ENCODE measurements around the gene LRRC8B. TPM values are rescaled to one million over a fixed set of nuclear protein-coding genes. Genes with fewer than 3 reads are reported as not detected.
"Not testable (repeated sequence)": the region's sequence is repeated elsewhere in the genome, so short reads cannot be mapped to it uniquely, and the experiment has no call there.

LRRC8B gene
- total RNA-seq, 5 donors from 2014 or later (not counting 1 experiment from before 2014, with no cell fraction given), result 13.3 to 17.6 (median 14.9) TPM

- POLR2A ChIA-PET, result no interaction called here
Measured at GRCh38 chr1:89587729-89588161, 63.1 kb downstream of the LRRC8B start.

GRCh38 chr1:89588480-89588879 lies 63.9 kb downstream of the LRRC8B start:
- no CpG with 5 or more reads among the region's 1 CpG for WGBS (ENCODE audit: insufficient coverage)
- H3K36me3 Mint-ChIP-seq, result peaks cover 43% of the 10 kb centered on the region

More at GRCh38 chr1:89587729-89588161, 63.1 kb downstream of the LRRC8B start:
- Mint-ChIP-seq H3K4me1 (peaks cover 44 to 54% (median 51%) of the 10 kb centered on the region in 3 donors), H3K27ac (no peak overlapping the region), H3K4me3 (no peak overlapping the region), H3K27me3 (no peaks in the 10 kb centered on the region), H3K9me3 (no peaks in the 10 kb centered on the region), H3K36me3 (peaks cover 45% of the 10 kb centered on the region)
- H3K36me3 ChIP-seq (ENCODE audit: control insufficient read depth in 2 of 2, extremely low read depth in 1 of 2, insufficient read depth in 1 of 2, low read length in 1 of 2), result peaks cover 0 to 18% of the 10 kb centered on the region in 2 donors
- ATAC-seq (replicated peaks in 1 of 4) (no peak), DNase-seq (no peak)
- no peaks in the 10 kb centered on the region for H3K9me3 ChIP-seq
- no peak overlapping the region for H3K4me3 ChIP-seq (ENCODE audit: control insufficient read depth in 1 of 2, extremely low read depth in 1 of 2, low read length in 1 of 2)
- H3K4me1 ChIP-seq (ENCODE audit: control insufficient read depth in 1 of 2, extremely low read depth in 1 of 2, insufficient read depth in 2 of 2, low read length in 2 of 2), result peaks cover 0 to 2% of the 10 kb centered on the region in 2 experiments
- no peaks in the 10 kb centered on the region for H3K27me3 ChIP-seq (replicated peaks in 1 of 2; ENCODE audit: control insufficient read depth in 2 of 2, extremely low read depth in 1 of 2, insufficient read depth in 2 of 2, low read length in 1 of 2)
- 95% methylated on average over 2 of the region's 4 CpGs for WGBS (ENCODE audit: insufficient coverage)
- CTCF ChIA-PET, result no interaction called here
- H3K27ac ChIP-seq (ENCODE audit: low read length), result no peak overlapping the region

GRCh38 chr1:89589515-89589914 lies 64.9 kb downstream of the LRRC8B start:
- H3K27me3 ChIP-seq (replicated peaks in 1 of 2; ENCODE audit: control insufficient read depth in 2 of 2, extremely low read depth in 1 of 2, insufficient read depth in 2 of 2, low read length in 1 of 2), result no peaks in the 10 kb centered on the region
- Mint-ChIP-seq H3K36me3 (peaks cover 37% of the 10 kb centered on the region), H3K27ac (peak overlapping the region; percentile 36 to 67), H3K9me3 (no peaks in the 10 kb centered on the region), H3K4me3 (no peak overlapping the region), H3K4me1 (peaks cover 59 to 69% (median 66%) of the 10 kb centered on the region in 3 donors), H3K27me3 (no peaks in the 10 kb centered on the region)
- ChIA-PET CTCF (interaction anchor here (0.6 to 1.1 kb wide), 7 partner anchors 10 to 605 kb away, joined by 3 to 4 read pairs (median 3); no protein-coding TSS in a partner anchor), POLR2A (interaction anchor here (0.7 to 1.1 kb wide), 2 partner anchors 22 to 64 kb away, joined by 5 to 10 read pairs; no protein-coding TSS in a partner anchor)
- WGBS (ENCODE audit: insufficient coverage), result no CpG with 5 or more reads among the region's 1 CpG
- no peaks in the 10 kb centered on the region for H3K9me3 ChIP-seq
- H3K36me3 ChIP-seq (ENCODE audit: control insufficient read depth in 2 of 2, extremely low read depth in 1 of 2, insufficient read depth in 1 of 2, low read length in 1 of 2), result peaks cover 0 to 7% of the 10 kb centered on the region in 2 donors
- no peak overlapping the region for H3K4me3 ChIP-seq (ENCODE audit: control insufficient read depth in 1 of 2, extremely low read depth in 1 of 2, low read length in 1 of 2)
- no peak overlapping the region for H3K27ac ChIP-seq (ENCODE audit: low read length)
- DNase-seq, result no peak
- no peak for ATAC-seq (replicated peaks in 1 of 4)
- peaks cover 0 to 2% of the 10 kb centered on the region in 2 experiments for H3K4me1 ChIP-seq (ENCODE audit: control insufficient read depth in 1 of 2, extremely low read depth in 1 of 2, insufficient read depth in 2 of 2, low read length in 2 of 2)

More at GRCh38 chr1:89588480-89588879, 63.9 kb downstream of the LRRC8B start:
- H3K27ac ChIP-seq (ENCODE audit: low read length), result no peak overlapping the region
- Mint-ChIP-seq H3K27ac (peak overlapping the region; percentile 9 to 26), H3K4me1 (peaks cover 50 to 61% (median 58%) of the 10 kb centered on the region in 3 donors), H3K27me3 (no peaks in the 10 kb centered on the region), H3K9me3 (no peaks in the 10 kb centered on the region), H3K4me3 (no peak overlapping the region)
- POLR2A ChIA-PET, result no interaction called here
- no peaks in the 10 kb centered on the region for H3K27me3 ChIP-seq (replicated peaks in 1 of 2; ENCODE audit: control insufficient read depth in 2 of 2, extremely low read depth in 1 of 2, insufficient read depth in 2 of 2, low read length in 1 of 2)
- CTCF ChIA-PET, result no interaction called here
- H3K4me3 ChIP-seq (ENCODE audit: control insufficient read depth in 1 of 2, extremely low read depth in 1 of 2, low read length in 1 of 2), result no peak overlapping the region
- H3K4me1 ChIP-seq (ENCODE audit: control insufficient read depth in 1 of 2, extremely low read depth in 1 of 2, insufficient read depth in 2 of 2, low read length in 2 of 2), result peaks cover 0 to 2% of the 10 kb centered on the region in 2 experiments
- DNase-seq, result no peak
- H3K9me3 ChIP-seq, result no peaks in the 10 kb centered on the region
- no peak for ATAC-seq (replicated peaks in 1 of 4)
- peaks cover 0 to 12% of the 10 kb centered on the region in 2 donors for H3K36me3 ChIP-seq (ENCODE audit: control insufficient read depth in 2 of 2, extremely low read depth in 1 of 2, insufficient read depth in 1 of 2, low read length in 1 of 2)

- Mint-ChIP-seq H3K27ac (peak overlapping the region; percentile 36 to 58), H3K27me3 (no peaks in the 10 kb centered on the region), H3K4me3 (no peak overlapping the region), H3K9me3 (no peaks in the 10 kb centered on the region), H3K4me1 (peaks cover 65 to 70% (median 67%) of the 10 kb centered on the region in 3 donors), H3K36me3 (peaks cover 29% of the 10 kb centered on the region)
- ChIA-PET POLR2A (interaction anchor here in 1 of 2 donors (0.9 kb wide), 1 partner anchor 13 kb away, joined by 3 read pairs; no protein-coding TSS in a partner anchor), CTCF (interaction anchor here (0.9 to 1.1 kb wide), 3 partner anchors 9 to 32 kb away, joined by 3 to 4 read pairs (median 4); no protein-coding TSS in a partner anchor)
- H3K27ac ChIP-seq (ENCODE audit: low read length), result no peak overlapping the region
- no CpG with 5 or more reads among the region's 6 CpGs for WGBS (ENCODE audit: insufficient coverage)
- H3K4me3 ChIP-seq (ENCODE audit: control insufficient read depth in 1 of 2, extremely low read depth in 1 of 2, low read length in 1 of 2), result no peak overlapping the region
- H3K27me3 ChIP-seq (replicated peaks in 1 of 2; ENCODE audit: control insufficient read depth in 2 of 2, extremely low read depth in 1 of 2, insufficient read depth in 2 of 2, low read length in 1 of 2), result no peaks in the 10 kb centered on the region
- H3K9me3 ChIP-seq, result no peaks in the 10 kb centered on the region
- DNase-seq, result no peak
- H3K4me1 ChIP-seq (ENCODE audit: control insufficient read depth in 1 of 2, extremely low read depth in 1 of 2, insufficient read depth in 2 of 2, low read length in 2 of 2), result peaks cover 0 to 2% of the 10 kb centered on the region in 2 experiments
- no peaks in the 10 kb centered on the region for H3K36me3 ChIP-seq (ENCODE audit: control insufficient read depth in 2 of 2, extremely low read depth in 1 of 2, insufficient read depth in 1 of 2, low read length in 1 of 2)
- ATAC-seq (replicated peaks in 1 of 4), result no peak
Measured at GRCh38 chr1:89590341-89591080, 65.9 kb downstream of the LRRC8B start.

GRCh38 chr1:89592861-89593302 lies 68.3 kb downstream of the LRRC8B start:
- ATAC-seq (replicated peaks in 1 of 4); H3K27ac ChIP-seq (ENCODE audit: low read length); H3K36me3 ChIP-seq (ENCODE audit: control insufficient read depth in 2 of 2, extremely low read depth in 1 of 2, insufficient read depth in 1 of 2, low read length in 1 of 2); H3K9me3 Mint-ChIP-seq; H3K27me3 ChIP-seq (replicated peaks in 1 of 2; ENCODE audit: control insufficient read depth in 2 of 2, extremely low read depth in 1 of 2, insufficient read depth in 2 of 2, low read length in 1 of 2); DNase-seq; H3K4me1 ChIP-seq (ENCODE audit: control insufficient read depth in 1 of 2, extremely low read depth in 1 of 2, insufficient read depth in 2 of 2, low read length in 2 of 2); H3K9me3 ChIP-seq; H3K4me3 Mint-ChIP-seq; H3K27me3 Mint-ChIP-seq; H3K4me3 ChIP-seq (ENCODE audit: control insufficient read depth in 1 of 2, extremely low read depth in 1 of 2, low read length in 1 of 2): not testable (repeated sequence)
- peaks cover 18% of the 10 kb centered on the region for H3K36me3 Mint-ChIP-seq
- ChIA-PET CTCF (interaction anchor here (0.6 to 1.7 kb wide), 7 partner anchors 11 to 105 kb away, joined by 3 to 4 read pairs (median 3); no protein-coding TSS in a partner anchor), POLR2A (interaction anchor here (0.7 kb wide), 2 partner anchors 53 to 710 kb away, joined by 6 to 7 read pairs; no protein-coding TSS in a partner anchor)
- 97% methylated on average over 5 of the region's 13 CpGs for whole genome bisulfite sequencing (ENCODE audit: insufficient coverage)
- H3K4me1 Mint-ChIP-seq, result peaks cover 79 to 80% (median 79%) of the 10 kb centered on the region in 3 donors
- peak overlapping the region; percentile 10 to 86 for H3K27ac Mint-ChIP-seq

- Histone ChIP-seq H3K4me1 (ENCODE audit: control insufficient read depth in 1 of 2, extremely low read depth in 1 of 2, insufficient read depth in 2 of 2, low read length in 2 of 2) (peaks cover 5 to 14% of the 10 kb centered on the region in 2 experiments), H3K27me3 (replicated peaks in 1 of 2; ENCODE audit: control insufficient read depth in 2 of 2, extremely low read depth in 1 of 2, insufficient read depth in 2 of 2, low read length in 1 of 2) (no peaks in the 10 kb centered on the region), H3K9me3 (no peaks in the 10 kb centered on the region), H3K4me3 (ENCODE audit: control insufficient read depth in 1 of 2, extremely low read depth in 1 of 2, low read length in 1 of 2) (no peak overlapping the region), H3K36me3 (ENCODE audit: control insufficient read depth in 2 of 2, extremely low read depth in 1 of 2, insufficient read depth in 1 of 2, low read length in 1 of 2) (no peaks in the 10 kb centered on the region), H3K27ac (ENCODE audit: low read length) (no peak overlapping the region)
- Mint-ChIP-seq H3K36me3 (peaks cover 15% of the 10 kb centered on the region), H3K27me3 (no peaks in the 10 kb centered on the region), H3K27ac (peak overlapping the region; percentile 29 to 30), H3K4me3 (no peak overlapping the region), H3K4me1 (peaks cover 81 to 83% (median 83%) of the 10 kb centered on the region in 3 donors), H3K9me3 (no peaks in the 10 kb centered on the region)
- no peak for ATAC-seq (replicated peaks in 1 of 4)
- ChIA-PET CTCF (interaction anchor here (0.6 to 3.0 kb wide), 11 partner anchors 9 to 610 kb away, joined by 3 to 11 read pairs (median 5); no protein-coding TSS in a partner anchor), POLR2A (interaction anchor here in 1 of 2 donors (0.5 to 0.6 kb wide), 2 partner anchors 48 to 170 kb away, joined by 3 to 7 read pairs; no protein-coding TSS in a partner anchor)
- DNase-seq, result no peak
- WGBS (ENCODE audit: insufficient coverage), result no CpG with 5 or more reads among the region's 4 CpGs
Measured at GRCh38 chr1:89594096-89594740, 69.6 kb downstream of the LRRC8B start.

All from T-cell (primary cell).